Transverse colon (tissue), 3 donors: ENCODE measurements around the gene TRAPPC2L.

Experiments
- POLR2A ChIP-seq: fragments of 450-650 bp; IDR thresholded peaks from one replicate; pipeline ENCODE4 v1.6.1; 2016; ENCODE audit warnings: antibody characterized with exemption, mild to moderate bottlenecking, moderate library complexity
- TF ChIP-seq, protein P1 (sequence below), 5 experiments: fragments of 200-600 bp in 3 of 5; fragments of 450-650 bp in 2 of 5; sonication (generic) in 3 of 5; IDR thresholded peaks; 1 replicate in 2 of 5; 2 replicates in 3 of 5; pipeline ENCODE4 v1.5.1; 2016 to 2017; ENCODE audit warnings: antibody characterized with exemption in 5 of 5, inconsistent platforms in 3 of 5, mild to moderate bottlenecking in 2 of 5, moderate library complexity in 1 of 5

GRCh38 chr16:88891083-88891482 lies 34.2 kb downstream of the TRAPPC2L start:
- no peak for TF ChIP-seq POLR2A
- TF ChIP-seq, protein P1, sequence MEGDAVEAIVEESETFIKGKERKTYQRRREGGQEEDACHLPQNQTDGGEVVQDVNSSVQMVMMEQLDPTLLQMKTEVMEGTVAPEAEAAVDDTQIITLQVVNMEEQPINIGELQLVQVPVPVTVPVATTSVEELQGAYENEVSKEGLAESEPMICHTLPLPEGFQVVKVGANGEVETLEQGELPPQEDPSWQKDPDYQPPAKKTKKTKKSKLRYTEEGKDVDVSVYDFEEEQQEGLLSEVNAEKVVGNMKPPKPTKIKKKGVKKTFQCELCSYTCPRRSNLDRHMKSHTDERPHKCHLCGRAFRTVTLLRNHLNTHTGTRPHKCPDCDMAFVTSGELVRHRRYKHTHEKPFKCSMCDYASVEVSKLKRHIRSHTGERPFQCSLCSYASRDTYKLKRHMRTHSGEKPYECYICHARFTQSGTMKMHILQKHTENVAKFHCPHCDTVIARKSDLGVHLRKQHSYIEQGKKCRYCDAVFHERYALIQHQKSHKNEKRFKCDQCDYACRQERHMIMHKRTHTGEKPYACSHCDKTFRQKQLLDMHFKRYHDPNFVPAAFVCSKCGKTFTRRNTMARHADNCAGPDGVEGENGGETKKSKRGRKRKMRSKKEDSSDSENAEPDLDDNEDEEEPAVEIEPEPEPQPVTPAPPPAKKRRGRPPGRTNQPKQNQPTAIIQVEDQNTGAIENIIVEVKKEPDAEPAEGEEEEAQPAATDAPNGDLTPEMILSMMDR (IDR thresholded peaks at IDR 0.05) = no peak
